Panc1 (cell line): ENCODE measurements around the gene LIMCH1. TPM values are rescaled to one million over a fixed set of nuclear protein-coding genes. Genes with fewer than 3 reads are reported as not detected.

Experiments used
- ATAC-seq: fragments of 200-7000 bp; cut with Tn5 transposase; 2 replicates; pipeline ENCODE4 v1.9.1; 2020; ENCODE audit warnings: mild to moderate bottlenecking, moderate library complexity
- BruUV-seq: library from RNA; stranded (reverse); fragments of 400-500 nt; replicated peaks from 2 replicates; lab custom pipeline; 2021; lab: Mats Ljungman, UMichigan
- CTCF ChIA-PET: fragments of 300-600 bp; sonication (Branson Sonifier 250); formaldehyde crosslinking; loops from one replicate; lab custom pipeline; 2022; ENCODE audit warnings: antibody characterized with exemption; lab: Charles Lee
- POLR2A ChIA-PET: fragments of 300-600 bp; sonication (Branson Sonifier 250); formaldehyde crosslinking; loops from one replicate; lab custom pipeline; 2022; ENCODE audit warnings: antibody characterized with exemption; lab: Charles Lee
- DNase-seq: peaks from one replicate; pipeline ENCODE4 v3.0.0-alpha.2; 2010; ENCODE audit warnings: low read depth, low spot score
- H3K27ac ChIP-seq: 2 replicates; pipeline ENCODE4 v1.5.1; 2011; ENCODE audit warnings: mild to moderate bottlenecking, low read length, inconsistent platforms
- H3K27me3 ChIP-seq: fragments of 200-500 bp; sonication (Bioruptor generic); 2 replicates; pipeline ENCODE4 v1.6.0; 2014; ENCODE audit warnings: low read length, inconsistent platforms; ENCODE audit not compliant: control insufficient read depth, insufficient read depth
- H3K36me3 ChIP-seq: fragments of 200-500 bp; sonication (Bioruptor generic); 2 replicates; pipeline ENCODE4 v1.5.1; 2014; ENCODE audit warnings: inconsistent platforms, mild to moderate bottlenecking, low read length, moderate library complexity; ENCODE audit not compliant: control insufficient read depth, insufficient read depth
- H3K4me1 ChIP-seq: 2 replicates; pipeline ENCODE4 v1.5.1; 2011; ENCODE audit warnings: inconsistent platforms, mild to moderate bottlenecking, low read length, moderate library complexity; ENCODE audit not compliant: control insufficient read depth, insufficient read depth
- H3K4me3 ChIP-seq, 2 experiments: 2 replicates each; pipeline ENCODE4 v1.5.1; 2011 to 2012; ENCODE audit warnings: low read depth in 2 of 2, low read length in 2 of 2, mild to moderate bottlenecking in 2 of 2, inconsistent platforms in 1 of 2, moderate library complexity in 1 of 2
- H3K9me3 ChIP-seq: fragments of 200-500 bp; sonication (Bioruptor generic); 2 replicates; pipeline ENCODE4 v1.5.1; 2014; ENCODE audit warnings: low read depth, mild to moderate bottlenecking, inconsistent platforms, low read length, moderate library complexity; ENCODE audit not compliant: control insufficient read depth, insufficient read depth
- POLR2AphosphoS5 ChIP-seq: IDR thresholded peaks from 2 replicates; pipeline ENCODE4 v1.6.1; 2012; ENCODE audit warnings: mild to moderate bottlenecking, low read depth, low read length, moderate library complexity
- SIN3A ChIP-seq: IDR thresholded peaks from 2 replicates; pipeline ENCODE4 v1.6.1; 2012; ENCODE audit warnings: low read depth, mild to moderate bottlenecking, low read length, moderate library complexity, borderline replicate concordance; ENCODE audit not compliant: insufficient read depth
- TCF7L2 ChIP-seq: IDR thresholded peaks from 2 replicates; pipeline ENCODE4 v1.6.1; 2011; ENCODE audit warnings: mild to moderate bottlenecking, low read depth, low read length, inconsistent platforms
- in situ Hi-C: cut with HindIII; loops from 2 replicates; pipeline ENCODE4 v1.10.0; 2016; ENCODE audit warnings: low sequenced_read_pairs, low pct_unique_long_range_greater_than_20kb
- intact Hi-C: fragments of 100-400 bp; cut with micrococcal nuclease; formaldehyde crosslinking; loops from one replicate; pipeline ENCODE4 v1.10.0; 2022; ENCODE audit not compliant: unreplicated experiment
- total RNA-seq: library from RNA; stranded (reverse); gene quantifications from one replicate; pipeline ENCODE4 v1.2.1, GENCODE V29; 2021; ENCODE audit not compliant: unreplicated experiment
- TF ChIP-seq, protein P1 (sequence below): fragments of 450-650 bp; IDR thresholded peaks from 2 replicates; pipeline ENCODE4 v1.5.1; 2017; ENCODE audit warnings: mild to moderate bottlenecking
- TF ChIP-seq, protein P2 (sequence below), 2 experiments: IDR thresholded peaks; 2 replicates each; pipeline ENCODE4 v1.6.1; 2011 to 2012; ENCODE audit warnings: low read depth in 2 of 2, control low read depth in 1 of 2, low read length in 1 of 2, mild to moderate bottlenecking in 1 of 2, moderate library complexity in 1 of 2; ENCODE audit not compliant: insufficient read depth in 1 of 2

Gene LIMCH1
- total RNA-seq, 1 experiment from 2014 or later: 3.3 TPM

DNA sequence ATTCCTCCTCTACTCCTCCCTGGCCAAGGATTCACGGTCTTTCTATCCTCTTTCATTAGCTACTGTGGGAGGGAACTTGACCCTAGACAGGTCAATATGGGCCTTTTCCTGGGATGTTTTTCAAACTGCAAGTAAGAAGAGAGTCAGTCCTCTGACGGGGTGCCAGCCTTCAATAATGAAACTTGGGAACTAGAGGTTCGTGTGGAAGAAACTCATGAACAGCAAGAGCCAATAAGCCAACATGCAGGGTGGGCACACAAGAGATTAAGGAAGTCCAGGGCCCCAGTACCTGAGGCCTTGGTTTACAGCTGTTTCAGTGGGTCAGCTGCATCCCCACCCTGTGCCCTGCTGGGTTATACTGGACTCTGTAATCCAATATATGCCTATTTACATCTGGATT, 49.3 kb downstream of the LIMCH1 start:
- POLR2A ChIA-PET: no interaction called here

DNA sequence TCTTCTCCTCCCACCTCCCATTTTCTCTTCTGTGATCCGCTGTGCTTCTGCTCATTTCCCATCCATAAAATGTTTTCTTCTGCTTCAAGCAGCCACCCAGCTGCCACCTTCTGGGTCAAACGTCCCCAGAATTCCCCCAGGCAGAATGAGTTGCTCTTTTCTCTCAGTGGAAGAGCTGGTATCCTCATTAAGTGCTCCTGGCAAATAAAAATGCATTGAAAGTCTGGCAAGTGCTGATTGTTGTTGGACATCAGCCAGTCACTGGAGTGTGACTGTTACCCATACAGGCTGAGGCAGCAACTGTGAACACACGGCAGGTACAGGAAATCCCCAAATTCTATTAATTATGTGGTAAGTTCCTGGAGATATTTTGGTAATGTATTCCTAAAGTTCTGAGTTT, 52.6 kb downstream of the LIMCH1 start:
- POLR2A ChIA-PET: no interaction called here
- H3K27ac ChIP-seq: no peak overlapping the region

More for the DNA sequence above, 49.3 kb downstream of the LIMCH1 start:
- CTCF ChIA-PET: no interaction called here
- Histone ChIP-seq H3K4me1 (no peaks in the 10 kb centered on the region), H3K27me3 (no peaks in the 10 kb centered on the region), H3K36me3 (no peaks in the 10 kb centered on the region), H3K9me3 (no peaks in the 10 kb centered on the region), H3K27ac (no peak overlapping the region), H3K4me3 (no peak overlapping the region)
- TF ChIP-seq, protein P1, sequence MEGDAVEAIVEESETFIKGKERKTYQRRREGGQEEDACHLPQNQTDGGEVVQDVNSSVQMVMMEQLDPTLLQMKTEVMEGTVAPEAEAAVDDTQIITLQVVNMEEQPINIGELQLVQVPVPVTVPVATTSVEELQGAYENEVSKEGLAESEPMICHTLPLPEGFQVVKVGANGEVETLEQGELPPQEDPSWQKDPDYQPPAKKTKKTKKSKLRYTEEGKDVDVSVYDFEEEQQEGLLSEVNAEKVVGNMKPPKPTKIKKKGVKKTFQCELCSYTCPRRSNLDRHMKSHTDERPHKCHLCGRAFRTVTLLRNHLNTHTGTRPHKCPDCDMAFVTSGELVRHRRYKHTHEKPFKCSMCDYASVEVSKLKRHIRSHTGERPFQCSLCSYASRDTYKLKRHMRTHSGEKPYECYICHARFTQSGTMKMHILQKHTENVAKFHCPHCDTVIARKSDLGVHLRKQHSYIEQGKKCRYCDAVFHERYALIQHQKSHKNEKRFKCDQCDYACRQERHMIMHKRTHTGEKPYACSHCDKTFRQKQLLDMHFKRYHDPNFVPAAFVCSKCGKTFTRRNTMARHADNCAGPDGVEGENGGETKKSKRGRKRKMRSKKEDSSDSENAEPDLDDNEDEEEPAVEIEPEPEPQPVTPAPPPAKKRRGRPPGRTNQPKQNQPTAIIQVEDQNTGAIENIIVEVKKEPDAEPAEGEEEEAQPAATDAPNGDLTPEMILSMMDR: no peak
- TF ChIP-seq SIN3A (no peak), POLR2AphosphoS5 (no peak), TCF7L2 (no peak)
- TF ChIP-seq, protein P2, sequence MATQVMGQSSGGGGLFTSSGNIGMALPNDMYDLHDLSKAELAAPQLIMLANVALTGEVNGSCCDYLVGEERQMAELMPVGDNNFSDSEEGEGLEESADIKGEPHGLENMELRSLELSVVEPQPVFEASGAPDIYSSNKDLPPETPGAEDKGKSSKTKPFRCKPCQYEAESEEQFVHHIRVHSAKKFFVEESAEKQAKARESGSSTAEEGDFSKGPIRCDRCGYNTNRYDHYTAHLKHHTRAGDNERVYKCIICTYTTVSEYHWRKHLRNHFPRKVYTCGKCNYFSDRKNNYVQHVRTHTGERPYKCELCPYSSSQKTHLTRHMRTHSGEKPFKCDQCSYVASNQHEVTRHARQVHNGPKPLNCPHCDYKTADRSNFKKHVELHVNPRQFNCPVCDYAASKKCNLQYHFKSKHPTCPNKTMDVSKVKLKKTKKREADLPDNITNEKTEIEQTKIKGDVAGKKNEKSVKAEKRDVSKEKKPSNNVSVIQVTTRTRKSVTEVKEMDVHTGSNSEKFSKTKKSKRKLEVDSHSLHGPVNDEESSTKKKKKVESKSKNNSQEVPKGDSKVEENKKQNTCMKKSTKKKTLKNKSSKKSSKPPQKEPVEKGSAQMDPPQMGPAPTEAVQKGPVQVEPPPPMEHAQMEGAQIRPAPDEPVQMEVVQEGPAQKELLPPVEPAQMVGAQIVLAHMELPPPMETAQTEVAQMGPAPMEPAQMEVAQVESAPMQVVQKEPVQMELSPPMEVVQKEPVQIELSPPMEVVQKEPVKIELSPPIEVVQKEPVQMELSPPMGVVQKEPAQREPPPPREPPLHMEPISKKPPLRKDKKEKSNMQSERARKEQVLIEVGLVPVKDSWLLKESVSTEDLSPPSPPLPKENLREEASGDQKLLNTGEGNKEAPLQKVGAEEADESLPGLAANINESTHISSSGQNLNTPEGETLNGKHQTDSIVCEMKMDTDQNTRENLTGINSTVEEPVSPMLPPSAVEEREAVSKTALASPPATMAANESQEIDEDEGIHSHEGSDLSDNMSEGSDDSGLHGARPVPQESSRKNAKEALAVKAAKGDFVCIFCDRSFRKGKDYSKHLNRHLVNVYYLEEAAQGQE (IDR thresholded peaks at IDR 0.05; ENCODE audit: insufficient read depth in 1 of 2, low read depth in 2 of 2, low read length in 1 of 2): no peak
- intact Hi-C loops (no loop called here), in situ Hi-C loops (no loop called here)
- BruUV-seq: no TSS peak
- DNase-seq (no peak), ATAC-seq (no peak)

More for the DNA sequence above, 52.6 kb downstream of the LIMCH1 start:
- CTCF ChIA-PET: no interaction called here
- no peaks in the 10 kb centered on the region for H3K36me3 ChIP-seq
- in situ Hi-C loops (no loop called here), intact Hi-C loops (no loop called here)
- no peaks in the 10 kb centered on the region for H3K4me1 ChIP-seq
- TF ChIP-seq SIN3A (no peak), TCF7L2 (no peak), POLR2AphosphoS5 (no peak)
- TF ChIP-seq, protein P1: no peak
- TF ChIP-seq, protein P2 (IDR thresholded peaks at IDR 0.05; ENCODE audit: insufficient read depth in 1 of 2, low read depth in 2 of 2, low read length in 1 of 2): no peak
- no peaks in the 10 kb centered on the region for H3K9me3 ChIP-seq
- ATAC-seq (no peak), DNase-seq (no peak)
- H3K27me3 ChIP-seq: no peaks in the 10 kb centered on the region
- no peak overlapping the region for H3K4me3 ChIP-seq
- no TSS peak for BruUV-seq
